TTC549 (cell line): ENCODE results near the gene KMT2E.

ENCODE experiments used
- FAIRE-seq: peaks from 2 replicates; lab custom pipeline; 2012; peaks lifted over from hg19 to GRCh38; lab: Jason Lieb, UNC

KMT2E gene

DNA sequence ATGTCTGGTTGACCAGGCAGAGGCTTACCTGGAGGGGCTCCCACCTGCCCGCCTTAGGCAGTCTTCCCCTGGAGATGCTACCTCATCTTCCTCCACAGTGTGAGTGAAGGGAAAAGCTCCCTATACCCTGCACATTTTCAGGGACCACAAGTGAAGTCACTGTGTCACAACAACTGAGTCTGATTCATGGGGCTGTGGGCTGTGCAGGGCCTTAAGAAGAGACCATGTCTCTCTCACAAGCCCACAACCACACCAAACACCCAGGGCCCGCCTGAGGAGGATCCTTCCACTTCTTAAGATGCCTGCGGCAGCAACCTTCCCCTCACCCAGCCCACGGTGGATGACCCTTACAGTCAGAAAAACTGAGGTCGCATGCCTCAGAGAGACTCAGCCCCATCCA, 118.3 kb downstream of the KMT2E start:
- no peak for FAIRE-seq

DNA sequence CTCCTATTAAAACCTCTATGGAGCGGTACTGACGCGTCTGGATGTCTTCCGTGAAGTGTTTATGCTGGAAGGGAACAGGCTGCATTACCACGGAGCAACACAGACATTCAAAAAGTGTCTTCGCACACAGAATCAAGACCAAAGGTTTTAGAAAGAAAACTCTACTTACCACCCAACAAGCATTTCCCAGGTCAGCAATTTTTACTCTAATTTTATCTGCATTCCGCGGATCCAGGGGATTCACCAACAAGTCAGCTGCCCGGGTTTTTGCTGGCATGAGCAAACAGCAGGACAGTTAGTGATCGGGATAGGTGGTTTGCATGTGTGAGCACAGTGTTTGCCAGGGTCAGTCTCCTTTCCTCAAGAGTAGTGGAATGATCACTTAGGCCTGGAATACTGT, 118.8 kb downstream of the KMT2E start:
- no peak for FAIRE-seq

DNA sequence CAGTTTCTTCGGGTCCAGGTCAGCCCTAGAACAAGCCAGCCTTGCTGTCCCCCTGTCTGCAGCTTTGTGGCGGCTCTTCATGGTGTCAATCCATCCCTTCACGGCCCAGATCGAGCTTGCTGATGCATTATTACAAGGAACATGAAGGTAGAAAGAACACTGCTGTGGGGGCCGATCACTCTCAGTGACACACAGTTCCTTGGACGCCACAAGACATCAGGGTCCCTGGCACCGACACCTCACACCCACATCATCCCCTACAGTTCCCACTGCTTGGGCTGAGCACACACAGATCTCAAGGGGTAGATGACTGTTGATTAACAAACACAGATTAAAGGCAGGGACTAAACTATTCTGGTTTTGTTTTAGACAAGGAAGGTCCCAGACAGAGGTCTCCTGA, 119.4 kb downstream of the KMT2E start:
- FAIRE-seq, result no peak

- FAIRE-seq, result no peak
These were observed 120.1 kb downstream of the KMT2E start for GRCh38 chr7:105133986-105134655.

- no peak for FAIRE-seq
These were observed 122.2 kb downstream of the KMT2E start for GRCh38 chr7:105136221-105136620.

- no peak for FAIRE-seq
These were observed 123.9 kb downstream of the KMT2E start for GRCh38 chr7:105137898-105138297.

DNA sequence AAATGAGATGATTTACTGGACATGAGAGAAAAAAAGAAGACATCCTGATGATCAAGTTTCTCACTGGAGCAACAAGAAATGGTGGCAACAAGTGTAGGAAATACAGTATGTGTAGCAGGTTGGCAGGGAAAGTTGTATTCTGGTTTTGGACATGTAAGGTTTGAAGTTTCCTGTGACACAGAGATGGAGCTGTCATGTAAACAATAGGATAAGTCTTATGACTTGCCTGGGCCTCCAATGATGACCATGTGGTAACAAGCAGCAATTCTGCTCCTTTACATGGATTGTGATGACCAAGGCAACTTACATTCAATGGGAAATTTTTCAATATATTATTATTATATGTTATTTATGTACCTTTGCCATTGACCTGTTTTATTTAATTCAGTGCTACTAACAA, 125.4 kb downstream of the KMT2E start:
- FAIRE-seq, result no peak

GRCh38 chr7:105141068-105141467, 127.1 kb downstream of the KMT2E start:
- no peak for FAIRE-seq

DNA sequence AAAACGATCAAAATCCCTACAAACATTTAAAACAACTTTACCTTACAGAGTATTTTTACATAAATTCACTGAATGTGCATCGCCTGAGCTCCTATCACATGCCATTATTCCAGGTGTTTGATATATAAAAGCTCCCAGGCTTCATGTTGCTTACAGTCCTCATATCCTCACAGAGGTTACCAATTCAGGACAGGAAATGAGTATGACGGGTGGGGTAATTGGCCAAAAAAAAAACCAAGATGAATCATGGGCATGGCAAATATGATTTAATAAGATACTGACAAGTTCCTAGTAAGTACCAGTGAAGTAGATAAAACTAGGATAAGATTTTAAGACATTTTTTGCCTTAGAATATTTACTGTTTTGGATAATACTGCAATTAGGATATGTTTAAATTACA, 135.8 kb downstream of the KMT2E start:
- FAIRE-seq, result no peak

DNA sequence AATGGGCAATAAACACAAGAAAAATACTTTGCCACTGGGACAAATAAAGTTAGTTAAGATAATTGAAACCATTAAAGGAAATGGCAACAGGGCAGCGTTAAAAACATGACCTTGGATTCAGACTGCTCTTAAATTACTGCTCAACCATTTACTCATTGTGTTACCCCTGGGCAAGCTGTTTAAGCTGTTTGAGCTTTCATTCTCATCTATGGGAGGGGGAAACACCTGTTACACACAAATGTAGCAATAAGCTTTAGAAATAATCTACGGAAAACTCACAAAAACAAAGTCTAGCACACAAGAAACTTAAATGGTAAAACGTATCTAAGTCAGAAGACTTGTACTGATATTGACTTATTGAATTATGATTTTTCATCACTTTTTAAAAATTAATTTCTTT, 137.1 kb downstream of the KMT2E start:
- FAIRE-seq, result no peak

DNA sequence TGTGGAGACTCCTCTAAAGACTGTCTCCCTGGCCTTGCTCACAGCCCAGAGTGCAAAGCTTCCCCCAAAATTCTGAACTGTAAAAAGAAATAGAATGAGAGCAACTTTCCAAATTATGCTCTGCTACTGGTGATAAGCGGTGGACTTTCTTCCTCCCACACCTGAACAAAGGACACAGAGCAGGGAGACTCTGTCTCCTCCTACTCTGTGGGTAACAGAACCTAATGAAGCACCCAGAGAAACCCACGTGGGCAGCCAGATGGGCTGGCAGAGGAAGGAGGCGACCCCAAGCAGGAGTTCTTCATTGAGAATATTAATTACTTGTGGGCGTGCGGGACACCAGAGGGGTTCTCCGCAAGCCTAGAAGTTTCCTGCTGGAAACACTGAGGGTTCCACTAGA, 139.5 kb downstream of the KMT2E start:
- no peak for FAIRE-seq

- no peak for FAIRE-seq
These were observed 140.1 kb downstream of the KMT2E start for GRCh38 chr7:105154084-105154483.

DNA sequence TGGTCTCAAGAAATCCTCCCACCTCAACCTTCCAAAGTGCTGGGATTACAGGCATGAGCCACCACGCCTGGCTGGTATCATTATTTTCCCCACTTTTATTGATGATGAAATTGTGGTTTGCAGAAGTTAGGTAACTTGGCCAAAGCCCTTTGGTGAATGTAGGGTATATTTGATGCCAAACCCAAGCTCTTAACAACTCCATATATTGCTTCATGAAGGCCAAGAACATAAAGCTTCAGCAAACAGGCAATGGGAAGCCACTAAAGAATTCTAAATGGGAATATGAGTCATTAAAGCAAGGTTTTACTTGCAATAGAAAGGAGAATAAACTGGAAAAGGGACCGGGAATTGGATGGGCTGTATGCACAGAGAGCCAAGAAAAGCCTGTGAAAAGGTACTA, 142.7 kb downstream of the KMT2E start:
- no peak for FAIRE-seq

- FAIRE-seq, result no peak
These were observed 143.3 kb downstream of the KMT2E start for GRCh38 chr7:105157278-105157677.

GRCh38 chr7:105161366-105161765, 147.4 kb downstream of the KMT2E start:
- no peak for FAIRE-seq
